Measurements from ENCODE around the gene POLR1H. TPM values are rescaled to one million over a fixed set of nuclear protein-coding genes. Genes with fewer than 3 reads are reported as not detected.

POLR1H gene
- total RNA-seq, 1 experiment from 2014 or later: 31.9 TPM

- Histone ChIP-seq H3K14ac (ENCODE audit: insufficient read depth, low read length) (no peak within 1 kb of the TSS), H4K91ac (ENCODE audit: insufficient read length, low read depth, low read length) (no peak within 1 kb of the TSS), H2AFZ (ENCODE audit: low read length) (no peak within 1 kb of the TSS), H3K23me2 (ENCODE audit: insufficient read length, low read depth, low read length, poor library complexity, severe bottlenecking) (no peaks in the 10 kb centered on the region), H3K79me2 (ENCODE audit: insufficient read depth, low read length) (0 out of 2 replicates have a peak, but pooled peaks cover 2% of the 10 kb centered on the region), H2BK120ac (ENCODE audit: low read depth, low read length, poor library complexity, severe bottlenecking) (no peak within 1 kb of the TSS), H3K56ac (ENCODE audit: insufficient read length, low read depth, low read length) (no peak within 1 kb of the TSS), H3K4me1 (ENCODE audit: insufficient read depth, low read length) (no peaks in the 10 kb centered on the region), H2BK15ac (ENCODE audit: low read depth, low read length) (no peak within 1 kb of the TSS), H4K5ac (ENCODE audit: insufficient read length, low read depth, low read length) (no peak within 1 kb of the TSS), H3K27ac (ENCODE audit: insufficient read length, low read depth, low read length) (no peak within 1 kb of the TSS), H3K27me3 (ENCODE audit: insufficient read depth, low read length) (no peaks in the 10 kb centered on the region; the same call in 1 of the 2 replicates), H3K4ac (ENCODE audit: low read depth, low read length) (no peak within 1 kb of the TSS), H3T11ph (ENCODE audit: low read length) (no peak within 1 kb of the TSS), H3K79me1 (ENCODE audit: insufficient read depth, low read depth, low read length, poor library complexity, severe bottlenecking) (no peaks in the 10 kb centered on the region), H3K4me2 (ENCODE audit: insufficient read depth, insufficient read length, low read length) (no peak within 1 kb of the TSS), H3K9me3 (ENCODE audit: control insufficient read depth, low read depth, low read length) (no peaks in the 10 kb centered on the region), H2BK5ac (ENCODE audit: insufficient read length, low read length) (no peak within 1 kb of the TSS), H2BK20ac (ENCODE audit: low read depth, low read length, poor library complexity, severe bottlenecking) (no peak within 1 kb of the TSS), H3K9ac (ENCODE audit: extremely low read depth, insufficient read length, low read length) (no peak within 1 kb of the TSS), H2BK12ac (ENCODE audit: insufficient read length, low read depth, low read length) (no peak within 1 kb of the TSS), H4K8ac (replicated peaks; ENCODE audit: insufficient read length, low read depth, low read length) (no peak within 1 kb of the TSS), H3K18ac (ENCODE audit: insufficient read length, low read depth, low read length) (no peak within 1 kb of the TSS), H2AK5ac (ENCODE audit: insufficient read length, low read length) (no peak within 1 kb of the TSS), H4K20me1 (ENCODE audit: control insufficient read depth, insufficient read depth, insufficient read length) (no peaks in the 10 kb centered on the region), H3K23ac (ENCODE audit: insufficient read length, low read depth, low read length) (no peak within 1 kb of the TSS)
- no peaks in the 10 kb centered on the region for H3K36me3 Mint-ChIP-seq (ENCODE audit: insufficient read depth in 1 of 3, low read depth in 3 of 3)
- no peak within 1 kb of the TSS for H3K4me3 Mint-ChIP-seq
- H3K27me3 Mint-ChIP-seq (ENCODE audit: low read depth): peaks cover 64% of the 10 kb centered on the region
- DNase-seq: no peak
- no peak within 1 kb of the TSS for H3K27ac Mint-ChIP-seq
- WGBS (ENCODE audit: extremely low coverage, insufficient read length, low lambda C conversion rate): 100% methylated on average over 1 of the region's 3 CpGs
- TF ChIP-seq, protein P1, sequence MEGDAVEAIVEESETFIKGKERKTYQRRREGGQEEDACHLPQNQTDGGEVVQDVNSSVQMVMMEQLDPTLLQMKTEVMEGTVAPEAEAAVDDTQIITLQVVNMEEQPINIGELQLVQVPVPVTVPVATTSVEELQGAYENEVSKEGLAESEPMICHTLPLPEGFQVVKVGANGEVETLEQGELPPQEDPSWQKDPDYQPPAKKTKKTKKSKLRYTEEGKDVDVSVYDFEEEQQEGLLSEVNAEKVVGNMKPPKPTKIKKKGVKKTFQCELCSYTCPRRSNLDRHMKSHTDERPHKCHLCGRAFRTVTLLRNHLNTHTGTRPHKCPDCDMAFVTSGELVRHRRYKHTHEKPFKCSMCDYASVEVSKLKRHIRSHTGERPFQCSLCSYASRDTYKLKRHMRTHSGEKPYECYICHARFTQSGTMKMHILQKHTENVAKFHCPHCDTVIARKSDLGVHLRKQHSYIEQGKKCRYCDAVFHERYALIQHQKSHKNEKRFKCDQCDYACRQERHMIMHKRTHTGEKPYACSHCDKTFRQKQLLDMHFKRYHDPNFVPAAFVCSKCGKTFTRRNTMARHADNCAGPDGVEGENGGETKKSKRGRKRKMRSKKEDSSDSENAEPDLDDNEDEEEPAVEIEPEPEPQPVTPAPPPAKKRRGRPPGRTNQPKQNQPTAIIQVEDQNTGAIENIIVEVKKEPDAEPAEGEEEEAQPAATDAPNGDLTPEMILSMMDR (conservative IDR thresholded peaks at IDR 0.05): no peak
- H3K4me1 Mint-ChIP-seq: no peaks in the 10 kb centered on the region
- no peaks in the 10 kb centered on the region for H3K9me3 Mint-ChIP-seq
Observed at GRCh38 chr6:30113003-30113759, 52.1 kb downstream of the POLR1H start, which contains the start of gene TRIM31. Gene TRIM31, minus strand, starts transcription at chr6:30113090. Its CDS starts 285 bp downstream, at chr6:30112805.

Data from H9 (cell line).